Right renal pelvis (tissue), 4 donors: ENCODE measurements around the gene RUSC2. TPM values are rescaled to one million over a fixed set of nuclear protein-coding genes. Genes with fewer than 3 reads are reported as not detected.

ENCODE experiments used
- DNase-seq, 4 donors: peaks; one replicate each; pipeline ENCODE4 v3.0.0-alpha.2; 2013; ENCODE audit warnings: low read depth in 4 of 4, low spot score in 3 of 4, missing footprints in 1 of 4
- polyA plus RNA-seq, 4 donors: library from polyadenylated mRNA; unstranded; fragments of 120-200 nt; gene quantifications; one replicate each; pipeline ENCODE4 v1.2.1, GENCODE V29; 2013; ENCODE audit not compliant: insufficient read length in 4 of 4

Gene RUSC2, protein sequence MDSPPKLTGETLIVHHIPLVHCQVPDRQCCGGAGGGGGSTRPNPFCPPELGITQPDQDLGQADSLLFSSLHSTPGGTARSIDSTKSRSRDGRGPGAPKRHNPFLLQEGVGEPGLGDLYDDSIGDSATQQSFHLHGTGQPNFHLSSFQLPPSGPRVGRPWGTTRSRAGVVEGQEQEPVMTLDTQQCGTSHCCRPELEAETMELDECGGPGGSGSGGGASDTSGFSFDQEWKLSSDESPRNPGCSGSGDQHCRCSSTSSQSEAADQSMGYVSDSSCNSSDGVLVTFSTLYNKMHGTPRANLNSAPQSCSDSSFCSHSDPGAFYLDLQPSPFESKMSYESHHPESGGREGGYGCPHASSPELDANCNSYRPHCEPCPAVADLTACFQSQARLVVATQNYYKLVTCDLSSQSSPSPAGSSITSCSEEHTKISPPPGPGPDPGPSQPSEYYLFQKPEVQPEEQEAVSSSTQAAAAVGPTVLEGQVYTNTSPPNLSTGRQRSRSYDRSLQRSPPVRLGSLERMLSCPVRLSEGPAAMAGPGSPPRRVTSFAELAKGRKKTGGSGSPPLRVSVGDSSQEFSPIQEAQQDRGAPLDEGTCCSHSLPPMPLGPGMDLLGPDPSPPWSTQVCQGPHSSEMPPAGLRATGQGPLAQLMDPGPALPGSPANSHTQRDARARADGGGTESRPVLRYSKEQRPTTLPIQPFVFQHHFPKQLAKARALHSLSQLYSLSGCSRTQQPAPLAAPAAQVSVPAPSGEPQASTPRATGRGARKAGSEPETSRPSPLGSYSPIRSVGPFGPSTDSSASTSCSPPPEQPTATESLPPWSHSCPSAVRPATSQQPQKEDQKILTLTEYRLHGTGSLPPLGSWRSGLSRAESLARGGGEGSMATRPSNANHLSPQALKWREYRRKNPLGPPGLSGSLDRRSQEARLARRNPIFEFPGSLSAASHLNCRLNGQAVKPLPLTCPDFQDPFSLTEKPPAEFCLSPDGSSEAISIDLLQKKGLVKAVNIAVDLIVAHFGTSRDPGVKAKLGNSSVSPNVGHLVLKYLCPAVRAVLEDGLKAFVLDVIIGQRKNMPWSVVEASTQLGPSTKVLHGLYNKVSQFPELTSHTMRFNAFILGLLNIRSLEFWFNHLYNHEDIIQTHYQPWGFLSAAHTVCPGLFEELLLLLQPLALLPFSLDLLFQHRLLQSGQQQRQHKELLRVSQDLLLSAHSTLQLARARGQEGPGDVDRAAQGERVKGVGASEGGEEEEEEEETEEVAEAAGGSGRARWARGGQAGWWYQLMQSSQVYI (N-terminal part only)
- 10 to 100 TPM; 17.7 to 20.7 (median 19.2) TPM for polyA plus RNA-seq

- DNase-seq: peak; percentile 70 to 79 (median 74)
These were observed at the start of gene RUSC2 for GRCh38 chr9:35489313-35490154. RUSC2 (plus strand) TSS chr9:35490111; CDS start chr9:35546522, 56,411 bp downstream.

GRCh38 chr9:35446012-35446411 lies 43.9 kb upstream of the RUSC2 start:
- no peak for DNase-seq

DNA sequence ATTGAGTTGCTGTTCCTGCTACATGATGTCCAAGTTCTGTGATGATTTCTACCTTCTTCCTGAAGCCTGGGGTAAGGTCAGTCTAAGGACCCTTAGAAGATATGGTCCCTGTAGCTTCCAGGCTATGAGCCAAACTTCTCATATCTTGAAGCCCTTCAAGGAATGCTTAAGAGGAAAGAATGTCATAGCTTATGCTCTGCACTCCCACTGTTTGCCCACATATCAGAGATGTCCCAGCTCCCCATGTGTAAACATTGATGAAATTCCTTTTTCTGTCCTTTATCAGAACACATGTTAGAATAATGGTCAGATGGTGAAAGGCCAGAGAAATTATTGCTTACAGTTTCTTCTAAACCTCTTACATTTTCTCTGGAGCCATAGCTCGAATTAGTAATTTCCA lies 41.4 kb upstream of the RUSC2 start:
- no peak for DNase-seq

DNA sequence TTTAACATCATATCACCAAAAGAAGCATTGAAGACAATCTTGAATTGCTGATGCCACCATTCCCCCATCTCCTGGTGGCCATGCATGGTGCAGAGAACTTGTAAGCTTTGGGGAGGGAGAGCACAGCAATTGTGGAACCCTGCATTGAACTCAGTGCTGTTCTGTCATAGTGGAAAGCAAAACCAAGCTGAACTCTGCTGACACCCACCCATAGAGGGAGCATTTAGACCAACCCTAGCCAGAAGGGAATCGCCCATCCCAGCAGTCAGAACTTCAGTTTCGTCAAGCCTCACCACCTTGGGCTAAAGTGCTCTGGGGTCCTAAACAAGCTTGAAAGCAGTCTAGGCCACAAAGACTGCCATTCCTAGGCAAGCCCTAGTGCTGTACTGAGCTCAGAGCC lies 37.4 kb upstream of the RUSC2 start:
- no peak for DNase-seq

DNA sequence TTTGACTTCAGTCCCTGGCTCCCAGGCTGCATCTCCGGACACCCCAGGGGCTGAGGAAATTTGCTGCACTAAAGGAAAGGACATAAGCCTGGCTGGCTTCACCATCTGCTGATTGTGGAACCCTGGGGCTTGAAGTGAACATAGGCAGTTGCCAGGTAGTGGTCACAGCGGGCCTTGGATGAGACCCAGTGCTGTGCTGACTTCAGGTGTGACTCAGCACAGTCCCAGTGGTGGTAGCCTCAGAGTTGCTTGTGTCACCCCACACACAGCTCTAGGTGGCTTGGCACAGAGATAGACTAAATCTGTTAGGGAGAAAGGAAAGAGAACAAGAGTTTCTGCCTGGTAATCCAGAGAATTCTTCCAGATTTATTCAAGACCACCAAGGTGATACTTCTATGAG lies 36.1 kb upstream of the RUSC2 start:
- no peak for DNase-seq

- no peak for DNase-seq
These were observed 25.5 kb upstream of the RUSC2 start for GRCh38 chr9:35464141-35465025.

GRCh38 chr9:35470340-35470739 lies 19.6 kb upstream of the RUSC2 start:
- no peak for DNase-seq

DNA sequence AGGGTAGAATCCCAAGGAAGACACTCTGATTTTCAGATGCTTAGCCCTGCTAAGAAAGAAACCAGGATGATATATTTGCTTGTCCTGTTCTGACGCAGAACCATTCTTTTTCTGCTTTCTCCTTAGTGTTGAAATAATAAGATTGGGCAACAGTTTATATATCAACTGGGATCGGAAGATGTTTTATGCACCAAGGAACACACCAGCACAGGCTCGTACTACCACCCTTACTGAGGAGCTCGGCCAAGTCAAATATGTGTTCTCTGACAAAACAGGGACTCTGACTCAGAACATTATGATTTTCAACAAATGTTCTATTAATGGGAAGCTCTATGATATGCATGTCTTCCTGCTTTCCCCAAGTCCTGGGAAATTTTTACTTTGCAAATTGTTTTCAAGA lies 19.0 kb upstream of the RUSC2 start:
- DNase-seq: no peak

DNA sequence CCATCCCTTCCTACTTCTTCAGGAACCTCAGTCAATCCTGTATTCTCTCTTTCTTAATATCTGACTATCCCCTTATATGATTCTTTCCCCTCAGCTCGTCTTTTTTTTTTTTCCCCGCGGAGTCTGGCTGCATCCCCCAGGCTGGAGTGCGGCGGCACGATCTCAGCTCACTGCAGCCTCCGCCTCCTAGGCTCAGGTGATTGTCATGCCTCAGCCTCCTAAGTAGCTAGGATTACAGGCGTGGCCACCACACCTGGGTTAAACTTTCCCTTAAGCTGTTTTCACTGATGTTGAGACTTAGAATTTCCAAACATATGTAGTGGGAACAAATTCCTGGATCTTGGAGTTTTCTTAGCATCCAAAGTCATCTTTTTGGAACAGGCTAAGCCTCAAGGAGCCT lies 13.3 kb upstream of the RUSC2 start:
- DNase-seq: no peak

GRCh38 chr9:35477211-35477855 lies 12.6 kb upstream of the RUSC2 start:
- peak; percentile 47 to 62 (median 58) for DNase-seq

DNA sequence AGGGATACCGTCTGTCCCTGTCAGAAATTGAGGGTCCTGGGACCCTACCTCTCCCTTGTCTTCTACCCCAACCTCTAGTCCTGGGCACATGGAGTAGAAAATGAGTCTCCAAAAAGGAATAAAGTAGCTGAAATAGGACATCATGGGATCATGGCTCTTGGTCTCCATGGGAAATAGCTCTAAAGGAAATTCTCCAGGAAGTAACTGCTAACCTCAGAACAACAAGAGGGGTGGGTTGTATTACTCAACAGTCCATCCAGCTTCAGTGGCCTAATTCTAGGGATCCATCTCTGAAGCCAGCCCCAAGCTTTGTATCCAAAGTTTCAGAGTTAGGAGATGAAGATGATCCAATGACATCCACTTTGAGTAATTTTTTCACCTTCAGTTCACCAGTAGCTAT lies 11.0 kb upstream of the RUSC2 start:
- DNase-seq: no peak

GRCh38 chr9:35481347-35481975 lies 8.4 kb upstream of the RUSC2 start:
- no peak for DNase-seq

DNA sequence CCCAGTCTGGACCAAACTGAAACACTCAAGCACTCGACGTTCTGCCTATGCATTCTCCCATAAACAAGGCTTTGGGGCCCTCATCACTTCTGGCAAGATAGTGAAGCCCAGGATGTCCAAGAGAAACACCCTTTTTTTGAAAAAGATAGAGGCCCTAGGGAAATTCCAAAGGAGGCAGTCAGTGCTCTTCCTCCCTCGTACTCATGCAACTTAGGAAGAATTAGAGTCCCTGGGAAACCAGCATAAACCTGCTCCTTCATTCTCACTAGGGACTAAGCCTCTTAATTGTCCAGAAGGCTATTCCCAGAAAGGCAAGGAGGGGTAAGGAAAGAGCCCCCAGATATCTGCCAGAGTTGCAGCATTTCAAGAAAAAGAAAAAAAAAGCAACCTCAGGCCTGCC lies 7.8 kb upstream of the RUSC2 start:
- DNase-seq: no peak

- no peak for DNase-seq
These were observed 5.5 kb upstream of the RUSC2 start for GRCh38 chr9:35484406-35484805.

DNA sequence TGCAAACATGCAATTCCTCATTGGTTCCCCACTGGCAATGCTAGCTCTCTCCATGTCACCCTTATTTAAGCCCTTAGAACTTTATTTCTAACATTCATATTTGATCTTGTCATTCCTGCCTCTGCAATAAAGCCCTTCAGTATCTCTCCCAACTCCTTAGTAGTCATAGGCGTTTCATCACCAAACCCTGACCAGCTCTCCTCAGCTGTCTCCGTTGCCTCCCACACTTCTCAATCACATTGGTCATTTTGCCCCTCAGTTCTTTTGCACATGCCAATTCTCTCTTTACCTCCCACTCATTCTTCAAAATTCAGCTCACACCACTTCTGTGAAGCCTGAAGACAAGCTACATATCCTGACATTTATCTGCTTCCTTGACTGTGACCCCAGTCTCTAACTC lies 2.8 kb upstream of the RUSC2 start:
- DNase-seq: no peak

DNA sequence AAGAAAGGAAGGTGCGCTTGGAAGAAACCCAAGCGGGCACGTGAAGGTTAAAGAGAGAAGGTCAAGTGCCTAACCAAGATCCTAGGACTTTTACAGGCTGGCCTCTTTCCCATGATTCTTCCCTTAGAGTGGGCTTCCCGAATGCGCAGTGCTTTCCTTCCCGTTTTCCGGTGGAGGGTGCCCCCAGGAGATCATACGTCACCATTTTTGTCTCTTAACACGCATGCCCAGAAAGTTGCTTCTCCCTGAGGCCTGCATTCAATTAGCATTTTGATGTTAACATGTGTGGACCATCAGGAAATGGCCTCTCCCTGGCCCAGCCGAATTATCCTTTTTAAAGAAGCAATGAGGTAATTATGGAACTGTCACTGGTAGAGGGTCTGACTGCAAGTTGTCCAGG lies 1.9 kb upstream of the RUSC2 start:
- DNase-seq: no peak

GRCh38 chr9:35488566-35489312 lies 1.2 kb upstream of the RUSC2 start:
- no peak for DNase-seq
